NCI-H446 treated with DMSO at 0.1 percent for 48 hours (cell line): ENCODE results near the gene GNAS.
"Not testable (repeated sequence)": the region's sequence is repeated elsewhere in the genome, so short reads cannot be mapped to it uniquely, and the experiment has no call there.

Source experiments
- DNase-seq: peaks from one replicate; lab custom pipeline; 2025; lab: John Stamatoyannopoulos, UW

The GNAS gene

GRCh38 chr20:58828804-58829203, 23.7 kb upstream of the GNAS start:
- not testable (repeated sequence) for DNase-seq

- DNase-seq, result peak; percentile 49
These were observed 23.0 kb upstream of the GNAS start for GRCh38 chr20:58829531-58829941.

GRCh38 chr20:58832457-58832856, 20.1 kb upstream of the GNAS start:
- DNase-seq, result no peak

GRCh38 chr20:58833921-58834320, 18.6 kb upstream of the GNAS start:
- no peak for DNase-seq

- DNase-seq, result no peak
These were observed 17.3 kb upstream of the GNAS start for GRCh38 chr20:58835231-58835630.

- DNase-seq, result no peak
These were observed 15.8 kb upstream of the GNAS start for GRCh38 chr20:58836616-58837204.

GRCh38 chr20:58837717-58838116, 14.8 kb upstream of the GNAS start:
- DNase-seq, result no peak

- DNase-seq, result no peak
These were observed 14.3 kb upstream of the GNAS start for GRCh38 chr20:58838174-58838573.

GRCh38 chr20:58839474-58839874, 13.0 kb upstream of the GNAS start:
- DNase-seq, result no peak

GRCh38 chr20:58839991-58840747, 12.3 kb upstream of the GNAS start:
- DNase-seq, result no peak

- no peak for DNase-seq
These were observed 11.5 kb upstream of the GNAS start for GRCh38 chr20:58840816-58841538.

- no peak for DNase-seq
These were observed 10.8 kb upstream of the GNAS start for GRCh38 chr20:58841539-58842264.

GRCh38 chr20:58842276-58842675, 10.2 kb upstream of the GNAS start:
- DNase-seq, result no peak

GRCh38 chr20:58843128-58843556, 9.4 kb upstream of the GNAS start:
- no peak for DNase-seq

- DNase-seq, result no peak
These were observed 6.8 kb upstream of the GNAS start for GRCh38 chr20:58845706-58846105.

- DNase-seq, result no peak
These were observed 5.1 kb upstream of the GNAS start for GRCh38 chr20:58847463-58847862.

GRCh38 chr20:58850693-58851174, 1.8 kb upstream of the GNAS start, which contains the start of gene GNAS-AS1:
TSS of gene GNAS-AS1 (minus strand) at chr20:58850902.
- DNase-seq, result peak; percentile 59

- no peak for DNase-seq
These were observed 1.1 kb upstream of the GNAS start for GRCh38 chr20:58851221-58851968.

GRCh38 chr20:58851969-58852458, 502 bp upstream of the GNAS start:
- no peak for DNase-seq

- DNase-seq, result no peak
These were observed 950 bp downstream of the GNAS start for GRCh38 chr20:58853466-58853865.

GRCh38 chr20:58853976-58854637, 1.6 kb downstream of the GNAS start:
- no peak for DNase-seq
